Measurements from ENCODE around the gene C2orf15. TPM values are rescaled to one million over a fixed set of nuclear protein-coding genes. Genes with fewer than 3 reads are reported as not detected.

The C2orf15 gene
- total RNA-seq, 1 donor from 2014 or later = 1.1 TPM

DNA sequence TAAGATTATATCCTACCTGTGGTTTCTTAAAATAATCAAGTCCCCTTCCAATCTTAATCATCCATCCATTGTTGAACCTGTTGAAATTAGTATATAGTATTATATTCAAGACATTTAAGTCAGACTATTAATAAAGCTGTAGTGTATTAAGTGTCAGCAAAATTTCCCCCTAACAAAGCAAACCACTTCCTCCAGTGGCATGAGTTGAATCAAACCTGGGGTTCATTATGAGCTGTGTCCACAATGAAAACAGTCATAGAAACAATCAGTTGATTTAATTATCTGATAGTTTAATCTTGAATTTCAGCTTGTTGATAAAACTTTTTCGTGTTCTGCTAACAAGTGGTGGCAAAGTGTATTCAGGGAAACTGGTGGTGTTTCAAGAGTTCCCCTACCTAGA, 28.0 kb downstream of the C2orf15 start:
- Histone ChIP-seq H3K36me3 (peaks cover 64% of the 10 kb centered on the region), H3K27ac (no peak overlapping the region), H3K27me3 (no peaks in the 10 kb centered on the region), H3K9me3 (no peaks in the 10 kb centered on the region), H3K4me3 (no peak overlapping the region), H3K4me1 (no peaks in the 10 kb centered on the region)
- DNase-seq (no peak), ATAC-seq (no peak)
- intact Hi-C loops (cut with DNase I) = no loop called here
- TF ChIP-seq, protein P1, sequence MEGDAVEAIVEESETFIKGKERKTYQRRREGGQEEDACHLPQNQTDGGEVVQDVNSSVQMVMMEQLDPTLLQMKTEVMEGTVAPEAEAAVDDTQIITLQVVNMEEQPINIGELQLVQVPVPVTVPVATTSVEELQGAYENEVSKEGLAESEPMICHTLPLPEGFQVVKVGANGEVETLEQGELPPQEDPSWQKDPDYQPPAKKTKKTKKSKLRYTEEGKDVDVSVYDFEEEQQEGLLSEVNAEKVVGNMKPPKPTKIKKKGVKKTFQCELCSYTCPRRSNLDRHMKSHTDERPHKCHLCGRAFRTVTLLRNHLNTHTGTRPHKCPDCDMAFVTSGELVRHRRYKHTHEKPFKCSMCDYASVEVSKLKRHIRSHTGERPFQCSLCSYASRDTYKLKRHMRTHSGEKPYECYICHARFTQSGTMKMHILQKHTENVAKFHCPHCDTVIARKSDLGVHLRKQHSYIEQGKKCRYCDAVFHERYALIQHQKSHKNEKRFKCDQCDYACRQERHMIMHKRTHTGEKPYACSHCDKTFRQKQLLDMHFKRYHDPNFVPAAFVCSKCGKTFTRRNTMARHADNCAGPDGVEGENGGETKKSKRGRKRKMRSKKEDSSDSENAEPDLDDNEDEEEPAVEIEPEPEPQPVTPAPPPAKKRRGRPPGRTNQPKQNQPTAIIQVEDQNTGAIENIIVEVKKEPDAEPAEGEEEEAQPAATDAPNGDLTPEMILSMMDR (IDR thresholded peaks at IDR 0.05) = no peak

DNA sequence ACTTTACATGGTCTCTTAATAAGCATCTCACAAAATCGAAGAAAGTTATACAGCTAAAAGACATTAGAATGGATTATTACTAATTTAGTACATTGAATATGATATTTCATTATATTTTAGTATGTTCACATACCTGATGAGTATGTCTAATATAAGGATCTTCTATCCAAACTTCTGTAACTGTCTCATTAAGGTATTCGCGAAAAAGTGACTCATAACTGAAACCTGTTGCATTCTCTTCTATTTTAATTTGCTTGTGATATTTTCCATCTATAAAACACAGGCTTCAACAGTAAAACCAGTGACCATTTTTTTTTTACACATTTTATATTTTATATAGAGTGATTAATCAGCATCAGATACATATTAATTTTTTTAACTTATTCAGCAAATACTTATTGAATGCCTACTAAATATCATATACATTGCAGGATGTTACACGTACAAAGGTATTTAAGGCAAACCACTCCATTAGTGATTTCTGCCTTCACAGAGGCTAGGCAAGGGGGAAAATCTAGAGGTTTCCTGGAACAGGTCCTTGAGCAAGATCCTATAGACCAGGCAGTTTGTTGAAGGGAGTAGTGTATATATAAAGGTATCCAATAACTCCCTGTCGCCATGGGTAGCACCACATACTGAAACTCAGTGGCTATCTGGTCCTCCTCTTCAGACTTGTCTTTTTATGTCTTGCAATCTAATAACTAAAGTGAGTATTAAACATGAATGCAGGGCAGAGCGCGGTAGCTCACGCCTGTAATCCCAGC, 30.1 kb downstream of the C2orf15 start:
- DNase-seq (no peak), ATAC-seq (no peak)
- no peak overlapping the region for H3K27ac ChIP-seq
- H3K27me3 ChIP-seq = no peaks in the 10 kb centered on the region
- peaks cover 64% of the 10 kb centered on the region for H3K36me3 ChIP-seq
- H3K4me3 ChIP-seq = no peak overlapping the region
- no peaks in the 10 kb centered on the region for H3K4me1 ChIP-seq
- no peaks in the 10 kb centered on the region for H3K9me3 ChIP-seq
- intact Hi-C loops (cut with DNase I) = no loop called here
- TF ChIP-seq, protein P1 (IDR thresholded peaks at IDR 0.05) = no peak

DNA sequence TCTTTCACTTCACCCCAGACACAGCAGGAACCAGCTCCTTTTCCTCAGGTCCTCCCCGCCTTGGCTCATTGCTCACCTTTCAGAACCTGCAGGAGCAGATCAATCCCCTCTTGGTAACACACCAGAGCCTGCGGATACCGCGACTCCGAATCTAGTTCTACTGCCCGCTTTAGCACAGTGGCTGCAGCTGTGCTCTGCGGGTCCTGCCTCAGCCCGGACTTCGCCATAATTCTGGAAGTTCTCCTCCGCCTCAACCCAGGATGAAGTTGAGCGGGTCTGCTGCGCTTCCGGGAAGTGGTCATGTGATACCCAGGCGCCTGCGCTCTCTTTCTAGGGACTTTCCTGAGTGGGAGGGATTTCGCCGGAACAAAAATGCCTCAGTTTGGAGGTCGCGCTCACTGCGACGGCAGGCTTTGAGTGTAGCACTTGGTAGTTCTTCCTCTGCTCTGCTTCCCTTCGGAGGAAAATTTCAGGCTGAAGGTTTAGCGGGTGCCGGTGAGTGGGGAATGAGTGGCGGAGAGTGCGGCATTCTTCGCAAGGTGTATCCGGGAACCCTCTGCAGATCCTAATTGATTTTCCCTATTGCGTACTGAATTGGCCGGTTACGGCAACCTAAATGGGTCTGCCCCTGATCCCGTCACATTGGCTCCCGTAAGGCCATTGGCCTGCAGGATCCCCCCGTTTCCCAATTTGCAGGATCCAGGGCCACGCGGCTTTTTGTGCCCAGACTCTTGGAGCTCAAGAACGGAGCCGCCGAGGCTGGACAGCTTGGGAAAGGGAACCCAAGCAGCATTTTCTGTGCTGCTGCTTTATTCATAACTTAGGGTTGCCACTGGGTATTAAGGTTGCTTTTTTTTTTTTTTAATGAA, 39.5 kb downstream of the C2orf15 start, which contains the start of the genes MITD1 and MRPL30:
Gene MITD1, minus strand, starts transcription at position 304 of the 869 bp plus-strand sequence. Its CDS starts 77 bp downstream, at position 227.
Gene MRPL30, plus strand, starts transcription at position 430 of the 869 bp plus-strand sequence. CDS start 5,020 bp downstream, outside the sequence.
- peak; percentile 98 for ATAC-seq
- Histone ChIP-seq H3K27ac (peak within 1 kb of the TSS; percentile 74), H3K4me3 (peak within 1 kb of the TSS; percentile 86), H3K36me3 (no peaks in the 10 kb centered on the region), H3K27me3 (no peaks in the 10 kb centered on the region), H3K4me1 (peaks cover 31% of the 10 kb centered on the region), H3K9me3 (no peaks in the 10 kb centered on the region)
- intact Hi-C loops (cut with DNase I) = no loop called here
- peak; percentile 94 for DNase-seq
- TF ChIP-seq, protein P1 (IDR thresholded peaks at IDR 0.05) = no peak

DNA sequence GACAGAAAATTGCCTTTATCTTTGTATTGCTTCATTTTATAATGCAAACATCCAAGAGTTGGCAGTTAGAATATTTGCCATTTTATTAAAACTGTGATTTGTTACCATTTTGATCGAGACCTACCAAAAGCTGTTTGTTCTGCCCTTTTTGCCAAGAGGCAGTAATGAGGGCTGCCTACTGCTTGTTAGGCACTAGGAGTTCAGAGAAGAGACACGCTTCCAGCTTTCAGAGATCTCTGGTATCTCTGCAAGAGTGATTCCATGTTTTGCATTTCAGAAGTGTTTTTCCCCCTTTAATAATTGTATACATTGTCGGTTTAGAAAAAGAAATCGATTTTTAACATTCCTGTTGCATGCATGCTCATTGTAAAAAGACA, 40.1 kb downstream of the C2orf15 start:
- H3K27me3 ChIP-seq = no peaks in the 10 kb centered on the region
- peak overlapping the region; percentile 86 for H3K4me3 ChIP-seq
- no peaks in the 10 kb centered on the region for H3K36me3 ChIP-seq
- intact Hi-C loops (cut with DNase I) = no loop called here
- TF ChIP-seq, protein P1 (IDR thresholded peaks at IDR 0.05) = no peak
- no peak for DNase-seq
- H3K9me3 ChIP-seq = no peaks in the 10 kb centered on the region
- peak overlapping the region; percentile 74 for H3K27ac ChIP-seq
- ATAC-seq = no peak
- H3K4me1 ChIP-seq = peaks cover 31% of the 10 kb centered on the region

GRCh38 chr2:99183025-99183424, 41.5 kb downstream of the C2orf15 start:
- Histone ChIP-seq H3K9me3 (no peaks in the 10 kb centered on the region), H3K4me3 (no peak overlapping the region), H3K27ac (no peak overlapping the region), H3K27me3 (no peaks in the 10 kb centered on the region), H3K36me3 (no peaks in the 10 kb centered on the region), H3K4me1 (peaks cover 31% of the 10 kb centered on the region)
- DNase-seq (no peak), ATAC-seq (no peak)
- intact Hi-C loops (cut with DNase I) = no loop called here
- TF ChIP-seq, protein P1 (IDR thresholded peaks at IDR 0.05) = no peak
